Aorta (tissue), 5 donors: Measurements from ENCODE around the gene GGTLC2. TPM values are rescaled to one million over a fixed set of nuclear protein-coding genes. Genes with fewer than 3 reads are reported as not detected.
"Not testable (repeated sequence)": the region's sequence is repeated elsewhere in the genome, so short reads cannot be mapped to it uniquely, and the experiment has no call there.

Experiments
- ATAC-seq: fragments of 200-7000 bp; cut with Tn5 transposase; one replicate; pipeline ENCODE4 v1.9.1; 2022; ENCODE audit warnings: moderate library complexity; ENCODE audit not compliant: low FRiP score
- DNase-seq, 2 donors: peaks; one replicate each; pipeline ENCODE4 v3.0.0-alpha.2; 2020
- H3K27ac ChIP-seq, 2 donors: one replicate each; pipeline ENCODE4 v1.5.1; 2013; ENCODE audit warnings: low read length in 2 of 2, mild to moderate bottlenecking in 2 of 2, moderate library complexity in 2 of 2, control low read depth in 1 of 2, inconsistent platforms in 1 of 2, low read depth in 1 of 2
- H3K27me3 ChIP-seq, 2 donors: one replicate each; pipeline ENCODE4 v1.6.1; 2013; ENCODE audit warnings: control low read depth in 1 of 2, low read length in 1 of 2, mild to moderate bottlenecking in 1 of 2, moderate library complexity in 1 of 2; ENCODE audit not compliant: insufficient read depth in 2 of 2, control insufficient read depth in 1 of 2
- H3K36me3 ChIP-seq, 2 donors: one replicate each; pipeline ENCODE4 v1.6.1; 2013; ENCODE audit warnings: control low read depth in 1 of 2, low read length in 1 of 2, mild to moderate bottlenecking in 1 of 2; ENCODE audit not compliant: insufficient read depth in 2 of 2, control insufficient read depth in 1 of 2
- H3K4me1 ChIP-seq, 2 donors: one replicate each; pipeline ENCODE4 v1.6.1; 2013; ENCODE audit warnings: low read length in 2 of 2, control low read depth in 1 of 2, mild to moderate bottlenecking in 1 of 2, moderate library complexity in 1 of 2; ENCODE audit not compliant: insufficient read depth in 2 of 2, control insufficient read depth in 1 of 2
- H3K4me3 ChIP-seq, 2 donors: one replicate each; pipeline ENCODE4 v1.5.1; 2013; ENCODE audit warnings: low read length in 2 of 2, control low read depth in 1 of 2, mild to moderate bottlenecking in 1 of 2
- H3K9me3 ChIP-seq: one replicate; pipeline ENCODE4 v1.6.1; 2013; ENCODE audit warnings: mild to moderate bottlenecking, low read length; ENCODE audit not compliant: control insufficient read depth
- WGBS, 2 donors: extraction: QIAGEN DNeasy Blood & Tissue Kit; methylation state at CpG; one replicate each; pipeline ENCODE4 v1.1.7; 2013; 5-methylcytosine and 5-hydroxymethylcytosine counted together
- intact Hi-C, 2 donors: fragments of 100-400 bp; cut with DNase I; formaldehyde crosslinking; loops; one replicate each; pipeline versions ENCODE4 v1.14.2 to v1.15.0; 2022
- polyA plus RNA-seq, 2 donors: library from polyadenylated mRNA; stranded (reverse); fragments of 200-250 nt; gene quantifications; one replicate each; pipeline ENCODE4 v1.2.3, GENCODE V29; 2013
- total RNA-seq, 2 donors: library from RNA; stranded (reverse); fragmentation: NEBNext Ultra II Directional; extraction: Animal tissue kit (Norgen Biotek cat#: 25700); gene quantifications; one replicate each; pipeline ENCODE4 v1.2.1, GENCODE V29; 2021
- donor health status: healthy with polysubstance abuse.
- donor health status: Bipolar disorder and iron deficiency.
- donor health status: DM: no; HTN: no; CAD: no.
- donor health status: DM: no; HTN: no; CAD: no.
- donor health status: DM: yes; HTN: yes; CAD: no.

GGTLC2 gene
- total and polyA plus RNA-seq, 4 donors, result not detected

DNA sequence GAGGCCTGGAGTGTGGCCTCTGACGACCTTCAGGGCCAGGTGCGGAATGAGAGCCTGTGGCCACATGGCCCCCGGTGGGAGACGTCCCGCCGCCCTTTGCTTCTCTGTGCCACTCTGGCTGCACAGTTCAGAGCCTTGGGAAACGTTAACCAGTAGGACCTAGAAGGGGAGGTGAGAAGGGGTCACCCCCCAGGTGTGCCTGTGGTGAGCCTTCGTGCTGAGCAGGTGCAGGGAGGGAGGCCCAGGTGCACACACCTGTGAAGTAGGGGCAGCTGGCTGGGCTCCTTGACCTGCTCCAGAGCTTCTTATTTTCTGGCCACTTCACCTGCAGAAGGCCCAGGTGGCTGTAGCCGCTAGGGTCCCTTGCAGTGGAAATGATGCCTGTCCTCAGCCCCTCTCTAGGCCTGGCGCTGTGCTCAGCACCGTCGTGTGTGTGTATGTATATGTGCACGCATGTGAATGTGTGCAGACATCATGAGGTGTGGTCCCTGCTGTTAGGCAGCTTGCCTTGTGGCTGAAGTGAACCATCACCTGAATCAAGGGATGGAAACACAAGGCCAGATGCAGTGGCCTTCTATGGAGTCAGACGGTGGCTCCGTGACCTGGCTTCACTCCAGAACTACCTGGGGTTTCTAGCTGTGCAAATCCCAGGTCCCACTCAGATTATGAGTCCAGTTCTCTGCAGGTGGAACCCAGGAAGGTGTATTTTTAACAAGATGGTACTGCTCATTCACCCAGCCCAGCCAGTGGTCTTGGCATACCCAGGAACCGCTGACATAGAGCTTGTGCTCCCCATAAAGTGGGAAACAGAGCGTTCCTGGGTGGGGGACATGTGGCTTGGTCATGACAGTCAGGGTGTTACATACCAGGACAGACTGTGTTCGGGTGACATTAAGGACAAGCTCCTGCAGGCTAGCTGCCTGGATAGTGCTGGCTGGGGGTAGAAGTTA lies 15.6 kb upstream of the GGTLC2 start:
- peak; percentile 44 for ATAC-seq
- H3K27ac ChIP-seq, H3K9me3 ChIP-seq, H3K4me1 ChIP-seq, H3K27me3 ChIP-seq, H3K36me3 ChIP-seq, H3K4me3 ChIP-seq, intact Hi-C loops: not testable (repeated sequence)
- peak in 1 of 2 donors; percentile 58 for DNase-seq
- WGBS, 2 donors, result 84 to 90% methylated on average over 12 of the region's 18 CpGs

DNA sequence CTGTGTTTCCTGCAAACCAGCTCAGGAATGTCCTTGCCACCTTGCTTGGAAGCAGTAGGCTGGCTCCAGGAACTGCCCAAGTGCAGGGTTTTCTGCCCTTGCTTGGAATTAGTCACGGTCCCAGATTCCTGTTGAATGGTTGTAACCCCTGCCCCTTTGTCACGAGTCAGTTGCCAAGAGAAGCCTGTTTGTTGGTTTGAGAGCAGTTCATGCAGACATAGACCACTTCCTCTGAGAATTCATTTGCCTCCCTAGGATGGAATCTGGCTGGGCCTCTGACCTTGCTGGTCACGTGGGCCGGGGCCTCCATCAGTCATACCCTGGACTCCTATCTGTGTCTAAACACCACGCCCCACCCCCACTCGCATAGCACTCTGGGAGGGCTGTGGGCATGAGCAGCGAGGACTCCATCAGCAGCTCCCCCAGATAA lies 13.2 kb upstream of the GGTLC2 start:
- intact Hi-C loops, H3K27me3 ChIP-seq, H3K27ac ChIP-seq, H3K4me3 ChIP-seq, H3K36me3 ChIP-seq, H3K9me3 ChIP-seq, H3K4me1 ChIP-seq, ATAC-seq, DNase-seq: not testable (repeated sequence)
- 24 to 26% methylated on average over 7 of the region's 7 CpGs for WGBS, 2 donors

DNA sequence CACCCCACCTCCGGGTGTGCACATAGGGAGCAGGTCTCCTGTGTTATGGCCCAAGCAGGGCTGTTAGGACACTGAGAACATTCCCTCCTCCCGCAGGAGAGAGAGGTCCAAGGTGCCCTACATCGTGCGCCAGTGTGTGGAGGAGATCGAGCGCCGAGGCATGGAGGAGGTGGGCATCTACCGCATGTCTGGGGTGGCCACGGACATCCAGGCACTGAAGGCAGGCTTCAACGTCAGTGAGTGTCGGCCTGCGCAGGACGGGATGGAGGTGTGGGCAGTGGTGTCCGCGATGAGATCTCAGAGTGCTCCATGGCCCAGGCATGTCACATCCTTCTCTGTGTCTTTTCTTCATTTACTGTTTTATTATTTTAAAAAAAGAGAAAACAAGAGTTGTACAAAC lies 12.2 kb upstream of the GGTLC2 start:
- H3K36me3 ChIP-seq, H3K9me3 ChIP-seq, H3K27ac ChIP-seq, H3K4me3 ChIP-seq, H3K4me1 ChIP-seq, DNase-seq, intact Hi-C loops, ATAC-seq, H3K27me3 ChIP-seq: not testable (repeated sequence)
- WGBS, 2 donors, result 93 to 95% methylated on average over 9 to 13 of the region's 15 CpGs

DNA sequence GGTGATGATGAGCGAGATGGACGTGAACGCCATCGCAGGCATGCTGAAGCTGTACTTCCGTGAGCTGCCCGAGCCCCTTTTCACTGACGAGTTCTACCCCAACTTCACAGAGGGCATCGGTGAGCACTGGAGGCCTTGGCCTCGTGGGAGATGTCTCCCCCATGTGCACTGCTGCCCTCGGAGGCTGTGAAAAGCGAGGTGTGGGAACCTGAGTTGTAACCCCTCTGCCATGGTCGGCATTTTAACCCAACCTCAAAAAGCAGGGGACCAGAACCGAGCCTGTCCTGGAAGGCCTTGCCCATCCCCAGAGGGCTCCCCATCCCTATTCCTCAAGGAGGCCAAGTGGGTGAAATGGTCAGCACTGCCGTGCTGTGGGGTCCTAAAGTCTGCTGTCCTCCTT lies 10.9 kb upstream of the GGTLC2 start:
- H3K4me3 ChIP-seq, intact Hi-C loops, H3K9me3 ChIP-seq, ATAC-seq, H3K27ac ChIP-seq, H3K4me1 ChIP-seq, H3K27me3 ChIP-seq, DNase-seq, H3K36me3 ChIP-seq: not testable (repeated sequence)
- 86 to 89% methylated on average over 12 to 14 of the region's 14 CpGs for WGBS, 2 donors

DNA sequence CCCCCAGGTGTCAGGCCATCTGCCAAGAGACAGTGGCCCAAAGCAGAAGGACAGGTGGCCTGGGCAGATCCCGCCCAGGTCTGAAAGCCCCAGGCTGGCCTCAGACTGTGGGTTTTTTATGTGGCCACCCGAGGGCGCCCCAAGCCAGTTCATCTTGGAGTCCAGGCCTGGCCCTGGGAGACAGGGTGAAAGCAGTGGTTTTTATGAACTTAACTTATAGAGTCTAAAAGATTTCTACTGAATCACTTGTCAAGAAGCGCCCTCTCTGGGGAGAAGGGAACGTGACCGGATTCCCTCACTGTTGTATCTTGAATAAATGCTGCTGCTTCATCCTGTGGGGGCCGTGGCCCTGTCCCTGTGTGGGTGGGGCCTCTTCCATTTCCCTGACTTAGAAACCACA lies 8.2 kb upstream of the GGTLC2 start:
- DNase-seq, H3K4me3 ChIP-seq, H3K9me3 ChIP-seq, H3K27me3 ChIP-seq, H3K4me1 ChIP-seq, H3K36me3 ChIP-seq, ATAC-seq, H3K27ac ChIP-seq, intact Hi-C loops: not testable (repeated sequence)
- 33 to 47% methylated on average over 3 to 4 of the region's 7 CpGs for WGBS, 2 donors

DNA sequence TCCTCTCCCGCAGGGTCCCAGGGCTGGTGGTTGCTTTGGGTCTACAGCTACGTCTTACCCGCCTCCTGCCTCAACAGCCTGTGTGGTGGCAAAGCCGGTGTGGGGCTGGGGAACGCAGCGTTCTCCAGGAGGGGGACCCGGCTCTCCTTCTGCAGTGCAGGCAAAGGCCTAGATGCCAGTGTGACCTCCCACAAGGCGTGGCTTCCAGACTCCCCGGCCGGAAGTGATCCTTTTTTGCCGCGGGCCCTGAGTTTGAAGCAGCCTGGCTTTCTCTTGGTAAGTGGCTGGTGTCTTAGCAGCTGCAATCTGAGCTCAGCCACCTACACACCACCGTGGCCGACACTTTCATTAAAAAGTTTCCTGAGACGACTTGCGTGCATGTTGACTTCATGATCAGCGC lies 6.1 kb upstream of the GGTLC2 start:
- H3K36me3 ChIP-seq, ATAC-seq, intact Hi-C loops, H3K27ac ChIP-seq, DNase-seq, H3K4me1 ChIP-seq, H3K27me3 ChIP-seq, H3K9me3 ChIP-seq, H3K4me3 ChIP-seq: not testable (repeated sequence)
- 46 to 57% methylated on average over 5 to 10 of the region's 17 CpGs for WGBS, 2 donors

DNA sequence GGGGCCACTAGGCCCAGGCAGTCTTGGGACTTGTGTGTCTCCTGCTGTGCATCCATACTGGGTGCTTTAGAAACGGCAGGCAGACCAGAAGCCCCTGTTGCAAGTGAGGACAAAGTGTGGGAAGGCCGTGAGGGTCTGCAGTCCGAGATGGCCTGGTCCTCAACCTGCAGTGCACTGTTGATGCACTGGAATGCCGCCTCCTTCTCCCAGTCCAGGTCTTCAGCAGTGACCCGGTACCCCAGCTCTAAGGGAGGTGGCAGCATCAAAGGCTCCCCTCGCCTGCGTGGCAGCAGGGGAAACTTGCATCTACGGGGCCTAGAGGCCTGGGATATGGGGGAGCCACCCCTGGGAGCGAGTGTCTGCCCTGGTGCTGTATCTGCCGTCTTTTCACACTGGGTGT lies 2.2 kb upstream of the GGTLC2 start:
- H3K9me3 ChIP-seq, H3K36me3 ChIP-seq, H3K27ac ChIP-seq, H3K27me3 ChIP-seq, H3K4me3 ChIP-seq, DNase-seq, intact Hi-C loops, H3K4me1 ChIP-seq, ATAC-seq: not testable (repeated sequence)
- WGBS, 2 donors, result 92% methylated on average over 9 of the region's 10 CpGs

DNA sequence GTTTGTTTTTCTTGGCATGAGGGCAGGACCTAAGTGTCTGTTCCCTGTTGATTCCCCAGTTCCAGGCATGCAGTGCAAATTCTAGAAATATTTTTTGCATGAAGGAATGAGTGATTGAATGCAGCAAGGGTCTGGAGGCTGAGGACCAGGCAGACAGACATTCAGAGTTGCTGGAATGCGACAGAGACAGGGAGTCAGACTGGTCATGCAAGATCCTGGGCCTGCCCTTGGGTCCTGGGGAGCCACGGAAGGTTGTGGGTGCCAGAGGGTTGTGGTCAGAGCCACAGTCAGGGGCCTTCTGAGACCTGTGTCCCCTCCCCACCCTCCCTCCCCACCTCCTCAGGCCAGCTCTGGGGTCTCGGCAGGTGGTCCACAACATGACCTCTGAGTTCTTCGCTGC lies 1.6 kb downstream of the GGTLC2 start:
- H3K4me1 ChIP-seq, H3K4me3 ChIP-seq, H3K27ac ChIP-seq, H3K27me3 ChIP-seq, ATAC-seq, H3K9me3 ChIP-seq, H3K36me3 ChIP-seq, intact Hi-C loops, DNase-seq: not testable (repeated sequence)
- 82 to 94% methylated on average over 2 to 3 of the region's 4 CpGs for WGBS, 2 donors

DNA sequence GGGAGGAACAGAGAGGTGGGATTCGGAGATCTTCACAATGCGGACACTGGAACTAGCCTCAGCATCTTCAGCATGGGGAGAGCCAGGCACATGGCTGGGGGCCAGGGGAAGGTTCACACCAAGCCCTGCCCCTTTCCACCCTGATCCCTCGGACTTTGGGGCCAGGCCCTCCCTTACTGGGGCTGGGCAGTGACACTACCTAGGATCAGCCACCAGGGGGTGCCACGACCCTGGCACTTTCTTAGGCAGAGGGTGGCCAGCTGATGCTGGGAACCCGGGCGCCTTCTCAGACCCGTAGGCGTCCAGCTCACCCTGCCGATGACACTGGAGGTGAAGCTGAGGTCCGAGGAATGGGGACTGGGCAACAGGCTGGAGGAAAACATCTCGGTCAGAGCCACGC lies 3.5 kb downstream of the GGTLC2 start:
- H3K27ac ChIP-seq, intact Hi-C loops, H3K9me3 ChIP-seq, DNase-seq, H3K36me3 ChIP-seq, ATAC-seq, H3K4me1 ChIP-seq, H3K4me3 ChIP-seq, H3K27me3 ChIP-seq: not testable (repeated sequence)
- 44% methylated on average over 12 of the region's 12 CpGs; no CpG with 5 or more reads in 1 of the 2 donors for WGBS, 2 donors
